GM12865 (cell line): ENCODE data around the gene PHOX2A.

ENCODE experiments used
- DNase-seq: peaks from one replicate; pipeline ENCODE4 v3.0.0; 2010; ENCODE audit warnings: low read depth
- H3K4me3 ChIP-seq: 2 replicates; pipeline ENCODE4 v1.5.1; 2011; ENCODE audit warnings: mild to moderate bottlenecking, low read depth, low read length, control low read depth
- TF ChIP-seq, protein P1 (sequence below): IDR thresholded peaks from 2 replicates; pipeline ENCODE4 v1.5.1; 2011; ENCODE audit warnings: low read length, control low read depth, low read depth, inconsistent platforms; ENCODE audit not compliant: insufficient read depth; ENCODE audit errors: missing control alignments

PHOX2A gene

GRCh38 chr11:72225411-72225951, 18.5 kb downstream of the PHOX2A start:
- DNase-seq = peak; percentile 32
- peak overlapping the region; percentile 98 for H3K4me3 ChIP-seq
- TF ChIP-seq, protein P1, sequence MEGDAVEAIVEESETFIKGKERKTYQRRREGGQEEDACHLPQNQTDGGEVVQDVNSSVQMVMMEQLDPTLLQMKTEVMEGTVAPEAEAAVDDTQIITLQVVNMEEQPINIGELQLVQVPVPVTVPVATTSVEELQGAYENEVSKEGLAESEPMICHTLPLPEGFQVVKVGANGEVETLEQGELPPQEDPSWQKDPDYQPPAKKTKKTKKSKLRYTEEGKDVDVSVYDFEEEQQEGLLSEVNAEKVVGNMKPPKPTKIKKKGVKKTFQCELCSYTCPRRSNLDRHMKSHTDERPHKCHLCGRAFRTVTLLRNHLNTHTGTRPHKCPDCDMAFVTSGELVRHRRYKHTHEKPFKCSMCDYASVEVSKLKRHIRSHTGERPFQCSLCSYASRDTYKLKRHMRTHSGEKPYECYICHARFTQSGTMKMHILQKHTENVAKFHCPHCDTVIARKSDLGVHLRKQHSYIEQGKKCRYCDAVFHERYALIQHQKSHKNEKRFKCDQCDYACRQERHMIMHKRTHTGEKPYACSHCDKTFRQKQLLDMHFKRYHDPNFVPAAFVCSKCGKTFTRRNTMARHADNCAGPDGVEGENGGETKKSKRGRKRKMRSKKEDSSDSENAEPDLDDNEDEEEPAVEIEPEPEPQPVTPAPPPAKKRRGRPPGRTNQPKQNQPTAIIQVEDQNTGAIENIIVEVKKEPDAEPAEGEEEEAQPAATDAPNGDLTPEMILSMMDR = no peak

DNA sequence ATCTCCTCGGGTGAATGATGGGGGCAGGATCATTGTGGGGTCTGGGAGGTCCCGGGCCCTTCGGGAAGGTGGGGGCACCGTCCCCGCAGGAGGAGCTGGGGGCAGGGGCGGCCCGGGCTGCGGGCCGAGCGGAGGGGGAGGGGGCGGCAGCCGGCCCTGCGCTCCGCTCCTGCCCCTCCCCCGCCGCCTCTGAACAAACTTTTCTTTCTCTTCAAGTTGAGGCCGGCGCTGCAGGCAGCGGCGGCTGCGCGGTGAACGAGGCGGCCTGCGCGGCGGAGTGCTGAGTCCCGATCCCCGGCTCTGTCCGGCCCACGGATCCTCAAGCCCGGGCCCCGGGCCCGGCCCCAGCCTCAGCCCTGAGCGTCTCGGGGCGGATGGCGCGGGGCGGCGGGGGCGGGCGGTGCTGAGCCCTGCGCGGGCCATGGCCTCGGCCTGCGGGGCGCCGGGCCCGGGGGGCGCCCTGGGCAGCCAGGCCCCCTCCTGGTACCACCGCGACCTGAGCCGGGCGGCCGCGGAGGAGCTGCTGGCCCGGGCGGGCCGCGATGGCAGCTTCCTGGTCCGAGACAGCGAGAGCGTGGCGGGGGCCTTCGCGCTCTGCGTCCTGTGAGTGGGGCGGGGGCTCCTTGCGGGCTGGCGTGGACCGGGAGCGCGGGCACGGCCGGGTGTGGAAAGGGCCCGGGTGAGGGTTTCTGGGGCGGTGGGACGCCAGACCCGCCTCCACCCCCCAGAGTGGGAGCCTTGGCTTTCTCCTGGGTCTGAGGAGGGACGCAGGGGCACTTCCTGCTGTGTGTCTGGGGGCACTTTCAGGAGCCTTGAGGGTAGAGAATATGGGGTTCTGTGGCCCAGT, 19.2 kb downstream of the PHOX2A start, which contains the start of gene INPPL1:
TSS of gene INPPL1 (plus strand) at position 204 of the 847 bp plus-strand sequence. CDS start at position 422, 218 bp downstream.
- peak; percentile 60 for DNase-seq
- peak within 1 kb of the TSS; percentile 98 for H3K4me3 ChIP-seq
- TF ChIP-seq, protein P1 = no peak

DNA sequence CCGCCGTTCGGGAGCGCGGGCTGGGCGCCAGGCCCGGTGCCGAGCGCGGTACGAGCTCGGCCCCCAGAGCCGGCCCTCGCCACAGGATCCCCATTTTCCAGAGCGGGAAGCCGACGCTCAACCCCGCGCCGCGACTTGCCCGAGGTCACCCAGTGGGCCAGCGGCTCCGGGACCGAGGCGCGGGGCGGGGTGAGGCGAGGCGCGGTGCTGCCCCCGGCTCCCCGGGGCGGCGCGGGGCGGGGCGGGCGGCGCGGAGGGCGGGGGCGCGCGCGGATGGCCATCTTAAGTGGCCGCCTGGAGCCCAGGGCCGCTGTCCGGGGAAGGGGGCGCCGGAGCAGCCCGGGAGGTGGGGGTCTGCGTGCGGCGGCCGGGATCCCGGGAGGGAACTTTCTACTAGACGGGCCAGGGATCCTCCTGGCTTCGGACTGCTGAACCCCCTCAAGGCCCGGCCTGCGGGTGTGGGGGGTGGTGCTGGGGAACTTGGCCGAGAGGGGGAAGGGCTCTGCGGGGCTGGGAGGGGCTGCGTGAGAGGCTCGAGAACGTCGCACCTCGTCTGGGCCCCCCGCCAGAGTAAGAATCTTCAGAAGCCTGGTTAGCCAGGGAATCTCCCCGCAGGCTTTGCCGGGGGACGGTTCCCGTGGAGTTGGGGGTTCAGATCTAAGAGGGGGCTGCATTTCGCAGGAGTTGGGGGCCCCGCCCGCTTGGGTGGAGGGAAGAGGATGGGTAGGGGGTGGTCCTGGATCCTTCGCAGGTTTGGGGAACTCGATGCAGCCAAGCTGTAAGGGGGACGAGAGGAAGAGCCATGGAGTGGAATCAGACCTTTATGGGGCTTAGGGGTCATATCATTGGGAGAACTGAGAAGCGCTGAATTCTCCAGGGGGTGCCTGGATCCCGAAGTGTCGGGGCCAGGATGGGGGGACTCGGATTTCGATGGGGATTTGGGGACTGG, 20.1 kb downstream of the PHOX2A start:
- TF ChIP-seq, protein P1 = no peak
- DNase-seq = peak; percentile 69
- peak overlapping the region; percentile 98 for H3K4me3 ChIP-seq

DNA sequence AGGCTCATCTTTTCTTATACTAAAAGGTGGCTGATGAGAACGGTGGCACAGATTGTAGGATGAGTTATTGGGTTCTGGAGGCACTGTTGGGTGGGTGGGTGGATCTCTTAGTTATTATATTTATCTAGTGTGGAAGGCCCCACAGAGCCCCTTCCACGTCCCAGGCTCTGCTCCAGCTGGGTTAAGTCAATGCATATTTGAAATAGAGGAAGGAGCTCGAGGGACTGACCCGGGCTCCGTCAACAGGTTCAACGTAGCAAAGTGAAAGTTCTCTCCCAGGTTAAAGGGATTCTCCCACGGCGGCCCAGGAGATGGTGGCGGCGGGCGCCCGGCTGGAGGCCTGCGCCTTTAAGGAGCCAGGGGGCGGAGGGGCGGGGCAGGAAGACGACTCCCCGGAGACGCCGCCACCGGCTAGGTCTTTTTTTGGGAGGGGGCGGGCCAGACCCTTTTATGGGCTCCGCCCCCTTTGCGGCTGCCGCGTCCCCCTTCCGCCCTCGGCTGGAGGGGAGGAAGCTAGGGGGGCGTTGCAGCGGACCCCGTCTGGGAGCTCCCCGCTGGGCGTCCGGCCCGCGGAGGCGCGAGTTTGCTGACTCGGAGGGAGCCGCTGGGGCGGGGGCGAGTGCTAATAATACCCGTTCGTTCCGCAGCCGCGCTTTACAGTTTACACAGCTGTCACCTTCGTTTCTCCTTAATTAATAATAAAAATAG, 20.9 kb downstream of the PHOX2A start:
- TF ChIP-seq, protein P1 = no peak
- peak overlapping the region; percentile 98 for H3K4me3 ChIP-seq
- peak; percentile 98 for DNase-seq

GRCh38 chr11:72222106-72222891, 21.7 kb downstream of the PHOX2A start:
- DNase-seq = no peak
- TF ChIP-seq, protein P1 = no peak
- peak overlapping the region; percentile 98 for H3K4me3 ChIP-seq
